SK-N-MC (cell line): ENCODE data around the gene TRIM7.

ENCODE experiments used
- EZH2 ChIP-seq: fragments of 200-600 bp; sonication (generic); IDR thresholded peaks from one replicate; pipeline ENCODE4 v1.6.1; 2017; ENCODE audit warnings: antibody characterized with exemption
- FOXP2 ChIP-seq: optimal IDR thresholded peaks from 2 replicates; pipeline ENCODE3; 2011; ENCODE audit warnings: mild to moderate bottlenecking, moderate library complexity; ENCODE audit not compliant: insufficient read depth; ENCODE audit errors: extremely low read length, control extremely low read depth
- POLR2AphosphoS5 ChIP-seq: IDR thresholded peaks from 2 replicates; pipeline ENCODE4 v1.6.1; 2012; ENCODE audit warnings: mild to moderate bottlenecking, low read depth, low read length, borderline replicate concordance

DNA sequence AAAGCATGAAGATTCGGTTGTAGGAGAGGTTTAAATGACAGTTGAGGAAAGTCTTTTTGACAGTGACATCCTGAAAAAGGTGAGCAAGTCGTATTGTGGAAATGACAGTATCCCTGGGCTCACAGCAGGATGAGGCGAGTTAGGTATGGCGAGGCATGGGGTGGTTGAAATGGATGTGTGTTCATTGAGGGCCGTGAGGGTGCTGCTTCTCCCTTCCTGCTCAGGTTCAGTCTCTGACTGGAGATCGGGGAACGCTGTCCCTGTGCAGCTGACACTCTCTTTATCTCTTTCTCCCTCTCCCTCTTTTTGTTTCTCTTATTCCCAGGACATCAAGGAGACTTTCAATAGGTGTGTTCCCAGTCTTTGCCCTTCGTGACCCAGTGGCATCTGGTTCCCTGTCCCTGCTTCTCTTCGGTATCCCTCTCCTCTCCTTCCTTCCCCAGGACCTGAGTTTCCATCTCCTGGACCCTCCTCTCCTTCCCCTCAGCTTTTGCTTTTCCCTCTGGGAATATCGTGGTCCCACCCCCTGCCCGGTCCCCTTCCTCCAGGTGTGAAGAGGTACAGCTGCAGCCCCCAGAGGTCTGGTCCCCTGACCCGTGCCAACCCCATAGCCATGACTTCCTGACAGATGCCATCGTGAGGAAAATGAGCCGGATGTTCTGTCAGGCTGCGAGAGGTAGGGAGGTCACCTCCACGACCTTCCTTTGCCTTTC is 28.2 kb upstream of the TRIM7 start:
- TF ChIP-seq EZH2 (no peak), POLR2AphosphoS5 (no peak), FOXP2 (no peak)
